ENCODE results near the gene APOM.

- TF ChIP-seq, protein P1, sequence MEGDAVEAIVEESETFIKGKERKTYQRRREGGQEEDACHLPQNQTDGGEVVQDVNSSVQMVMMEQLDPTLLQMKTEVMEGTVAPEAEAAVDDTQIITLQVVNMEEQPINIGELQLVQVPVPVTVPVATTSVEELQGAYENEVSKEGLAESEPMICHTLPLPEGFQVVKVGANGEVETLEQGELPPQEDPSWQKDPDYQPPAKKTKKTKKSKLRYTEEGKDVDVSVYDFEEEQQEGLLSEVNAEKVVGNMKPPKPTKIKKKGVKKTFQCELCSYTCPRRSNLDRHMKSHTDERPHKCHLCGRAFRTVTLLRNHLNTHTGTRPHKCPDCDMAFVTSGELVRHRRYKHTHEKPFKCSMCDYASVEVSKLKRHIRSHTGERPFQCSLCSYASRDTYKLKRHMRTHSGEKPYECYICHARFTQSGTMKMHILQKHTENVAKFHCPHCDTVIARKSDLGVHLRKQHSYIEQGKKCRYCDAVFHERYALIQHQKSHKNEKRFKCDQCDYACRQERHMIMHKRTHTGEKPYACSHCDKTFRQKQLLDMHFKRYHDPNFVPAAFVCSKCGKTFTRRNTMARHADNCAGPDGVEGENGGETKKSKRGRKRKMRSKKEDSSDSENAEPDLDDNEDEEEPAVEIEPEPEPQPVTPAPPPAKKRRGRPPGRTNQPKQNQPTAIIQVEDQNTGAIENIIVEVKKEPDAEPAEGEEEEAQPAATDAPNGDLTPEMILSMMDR (IDR thresholded peaks at IDR 0.05): no peak
- TF ChIP-seq POLR2A (IDR thresholded peaks at IDR 0.05): no peak
These were observed 46.1 kb downstream of the APOM start for GRCh38 chr6:31701666-31702404.

Data from adrenal gland (tissue), 5 donors.